Left renal pelvis (tissue), 4 donors: ENCODE measurements around the gene GSTO1. TPM values are rescaled to one million over a fixed set of nuclear protein-coding genes. Genes with fewer than 3 reads are reported as not detected.
A peak's percentile ranks its signal among the peaks of the same experiment; 100 is the strongest.
"Not testable (repeated sequence)": the region's sequence is repeated elsewhere in the genome, so short reads cannot be mapped to it uniquely, and the experiment has no call there.

ENCODE experiments used
- DNase-seq, 4 donors: peaks; one replicate each; pipeline ENCODE4 v3.0.0-alpha.2; 2013; ENCODE audit warnings: low read depth in 4 of 4, low spot score in 3 of 4
- polyA plus RNA-seq, 4 donors: library from polyadenylated mRNA; unstranded; fragments of 120-200 nt; gene quantifications; one replicate each; pipeline ENCODE4 v1.2.1, GENCODE V29; 2013; ENCODE audit not compliant: insufficient read length in 4 of 4

Gene GSTO1
- polyA plus RNA-seq, 4 donors = 51.5 to 101 (median 94.1) TPM

GRCh38 chr10:104248931-104249330, 5.8 kb upstream of the GSTO1 start:
- DNase-seq = not testable (repeated sequence)

GRCh38 chr10:104250371-104250770, 4.3 kb upstream of the GSTO1 start:
- DNase-seq = no peak

- no peak for DNase-seq
These were observed 3.2 kb upstream of the GSTO1 start for GRCh38 chr10:104251443-104251842.

- no peak for DNase-seq
These were observed 2.3 kb upstream of the GSTO1 start for GRCh38 chr10:104252368-104252767.

GRCh38 chr10:104253106-104253505, 1.6 kb upstream of the GSTO1 start:
- no peak for DNase-seq

GRCh38 chr10:104253606-104254410, 884 bp upstream of the GSTO1 start:
- no peak for DNase-seq

- DNase-seq = no peak
These were observed 754 bp downstream of the GSTO1 start for GRCh38 chr10:104255311-104255981.

- no peak for DNase-seq
These were observed 1.8 kb downstream of the GSTO1 start for GRCh38 chr10:104256335-104256961.

- DNase-seq = no peak
These were observed 2.5 kb downstream of the GSTO1 start for GRCh38 chr10:104257235-104257634.

GRCh38 chr10:104258209-104258608, 3.5 kb downstream of the GSTO1 start:
- no peak for DNase-seq

- no peak for DNase-seq
These were observed 4.8 kb downstream of the GSTO1 start for GRCh38 chr10:104259456-104259855.

- DNase-seq = no peak
These were observed 5.5 kb downstream of the GSTO1 start for GRCh38 chr10:104259999-104260774.

- no peak for DNase-seq
These were observed 6.1 kb downstream of the GSTO1 start for GRCh38 chr10:104260775-104261115.

- no peak for DNase-seq
These were observed 7.4 kb downstream of the GSTO1 start for GRCh38 chr10:104262055-104262454.

GRCh38 chr10:104264783-104265182, 10.1 kb downstream of the GSTO1 start:
- no peak for DNase-seq

- DNase-seq = no peak
These were observed 13.2 kb downstream of the GSTO1 start for GRCh38 chr10:104267721-104268404.

GRCh38 chr10:104268405-104268712, 13.7 kb downstream of the GSTO1 start:
- DNase-seq = no peak

- DNase-seq = peak; percentile 90 to 97 (median 96)
These were observed 14.3 kb downstream of the GSTO1 start, which contains the start of gene GSTO2 for GRCh38 chr10:104268713-104269645. Gene GSTO2 (plus strand): TSS chr10:104269184. CDS start chr10:104274916, 5,732 bp downstream.

GRCh38 chr10:104273286-104273685, 18.6 kb downstream of the GSTO1 start:
- no peak for DNase-seq
